HG03342 (cell line): ENCODE results near the gene TNS4.

Experiments
- ATAC-seq: cut with Tn5 transposase; IDR thresholded peaks from one replicate; pipeline ENCODE4 v1.9.1; 2021; ENCODE audit warnings: mild to moderate bottlenecking, moderate library complexity; ENCODE audit not compliant: unreplicated experiment

TNS4 gene

GRCh38 chr17:40475234-40475908, 26.1 kb downstream of the TNS4 start:
- no peak for ATAC-seq

DNA sequence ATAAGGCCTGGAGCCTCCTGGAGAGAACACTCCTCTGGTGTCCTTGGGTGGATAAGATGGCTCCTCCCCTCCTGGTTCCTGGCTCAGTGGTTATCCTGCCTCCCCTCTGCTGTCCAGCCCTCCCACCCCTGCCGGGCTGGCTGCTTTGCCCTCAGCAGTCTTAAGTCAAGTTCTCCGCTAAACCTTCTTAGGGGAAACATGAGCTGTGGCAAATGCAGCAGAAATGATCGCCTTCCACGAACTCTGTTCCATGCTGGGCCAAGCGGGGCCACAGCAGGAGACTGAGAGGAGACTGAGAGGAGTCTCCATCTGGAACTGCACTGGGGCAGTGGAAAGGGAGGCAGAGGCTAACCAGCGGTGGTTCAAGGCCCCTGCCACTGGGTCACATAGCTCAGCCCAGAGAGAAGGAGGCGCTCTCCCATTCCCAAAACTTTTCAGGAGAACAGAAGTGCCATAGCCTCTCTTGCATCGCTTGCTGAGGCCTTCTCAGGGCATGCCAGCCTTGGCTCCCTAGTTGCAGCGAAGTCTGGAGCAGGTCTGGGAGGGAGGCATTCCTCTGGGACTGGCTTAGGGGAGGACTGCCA, 26.9 kb downstream of the TNS4 start:
- ATAC-seq = no peak

- no peak for ATAC-seq
These were observed 27.7 kb downstream of the TNS4 start for GRCh38 chr17:40473573-40474365.

DNA sequence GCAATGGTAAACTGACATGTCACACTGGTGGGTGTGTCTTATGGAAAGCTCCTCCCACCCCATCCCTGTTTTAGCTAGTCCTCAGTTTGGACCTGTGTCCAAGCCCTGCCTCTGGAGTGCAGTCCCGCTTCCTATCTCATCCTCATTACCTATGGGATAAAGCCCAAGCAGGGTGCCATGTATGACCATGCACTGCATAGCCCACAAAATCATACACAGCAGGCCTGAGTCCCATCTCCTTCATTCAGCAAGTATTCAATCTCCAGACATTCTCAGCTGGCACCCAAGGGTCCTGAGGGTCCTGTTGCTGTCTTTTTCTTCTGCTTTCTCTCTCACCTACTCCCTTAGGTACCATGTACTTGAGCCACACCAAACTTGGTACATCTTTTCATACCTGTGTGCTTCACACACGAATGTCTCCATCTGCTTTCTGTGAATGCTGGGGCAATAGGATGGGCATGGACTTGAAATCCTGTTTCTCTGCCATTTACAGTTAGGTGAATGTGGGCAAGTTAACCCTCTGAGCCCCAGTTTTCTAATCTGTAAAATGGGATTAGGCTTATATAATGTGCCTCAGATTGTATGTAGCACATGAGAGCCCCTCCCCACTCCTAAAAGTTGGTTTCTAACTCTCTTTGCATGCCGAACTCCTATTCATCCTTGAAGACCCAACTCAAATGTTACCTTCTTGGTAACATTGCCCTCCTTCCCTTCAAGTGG, 28.5 kb downstream of the TNS4 start:
- ATAC-seq = no peak

DNA sequence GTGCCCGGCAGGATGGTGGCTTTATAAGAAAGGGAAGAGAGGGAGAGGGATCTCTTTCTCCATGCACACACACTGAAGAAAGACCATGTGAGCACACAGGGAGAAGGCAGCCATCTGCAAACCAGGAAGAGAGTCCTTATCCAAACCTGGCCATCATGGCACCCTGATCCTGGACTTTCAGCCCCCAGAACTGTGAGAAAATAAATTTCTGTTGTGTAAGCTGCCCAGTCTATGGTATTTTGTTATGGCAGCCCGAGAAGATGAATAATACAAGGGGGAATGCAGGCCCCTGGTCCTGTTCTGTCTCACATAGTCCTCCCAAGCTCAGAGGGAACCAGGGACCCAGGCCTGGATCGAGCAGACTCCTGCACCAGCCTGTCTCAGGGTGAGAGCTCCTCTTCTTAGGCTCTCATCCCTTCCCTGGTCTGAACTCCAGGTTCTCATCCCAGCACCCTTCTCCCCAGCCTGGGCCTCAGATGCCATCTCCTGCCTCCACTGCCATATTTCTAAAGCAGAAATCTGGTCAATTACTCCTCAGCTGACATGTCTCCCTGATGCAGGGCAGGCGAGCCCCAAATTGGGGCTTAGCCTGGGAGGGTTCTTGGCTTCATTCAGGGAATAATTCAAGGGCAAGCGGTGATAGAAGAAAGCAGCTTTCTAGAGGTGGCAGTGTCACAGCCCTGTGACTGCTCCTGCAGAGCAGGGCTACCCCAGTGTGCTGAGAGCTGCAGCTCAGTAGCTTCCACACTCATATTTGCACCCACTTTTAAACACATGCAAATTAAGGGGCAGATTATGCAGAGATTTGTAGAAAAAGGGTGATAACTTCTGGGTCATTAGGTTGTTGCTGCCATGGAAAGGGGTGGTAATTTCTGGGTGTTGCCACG, 29.3 kb downstream of the TNS4 start:
- ATAC-seq = no peak

DNA sequence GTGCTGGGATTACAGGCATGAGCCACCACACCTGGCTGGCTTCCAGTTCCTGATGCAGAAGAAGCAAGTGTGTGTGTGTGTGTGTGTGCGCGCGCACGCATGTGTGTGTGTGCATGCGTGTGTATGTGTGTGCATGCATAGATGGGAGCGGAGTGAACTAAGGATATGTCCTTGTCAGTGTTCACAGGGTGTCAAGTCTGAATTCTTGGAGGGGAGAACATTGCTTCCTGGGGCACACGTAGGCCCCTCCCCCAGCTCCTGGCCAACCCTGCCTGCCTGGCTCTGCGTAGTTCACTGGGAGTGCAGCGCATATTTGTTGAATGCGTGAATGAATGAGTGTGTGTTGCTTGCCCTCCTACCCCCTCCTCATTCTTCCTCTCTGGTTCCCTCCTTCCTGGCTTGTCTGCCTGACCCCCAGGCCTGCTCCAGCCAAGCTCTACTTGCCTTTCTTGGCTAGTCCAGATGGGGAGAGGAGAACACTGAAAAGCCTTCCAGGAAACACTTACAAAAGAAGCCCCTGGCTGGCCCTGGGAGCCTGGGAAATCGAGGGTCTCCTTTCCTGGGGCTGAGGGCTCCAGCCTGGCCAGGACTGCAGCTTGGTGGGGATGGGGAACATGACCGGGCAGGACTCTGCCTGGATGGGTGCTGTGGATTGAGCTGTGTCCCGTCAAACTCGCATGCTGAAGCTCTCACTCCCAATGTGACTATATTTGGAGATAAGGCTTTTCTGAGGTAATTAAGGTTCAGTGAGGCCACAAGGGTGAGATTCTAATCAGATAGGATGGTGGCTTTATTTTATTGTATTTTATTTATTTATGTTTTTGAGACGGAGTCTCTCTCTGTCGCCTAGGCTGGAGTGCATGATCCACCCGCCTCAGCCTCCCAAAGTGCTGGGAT, 30.2 kb downstream of the TNS4 start:
- no peak for ATAC-seq

- ATAC-seq = no peak
These were observed 31.4 kb downstream of the TNS4 start for GRCh38 chr17:40469805-40470675.

GRCh38 chr17:40468560-40468959, 32.9 kb downstream of the TNS4 start:
- no peak for ATAC-seq

DNA sequence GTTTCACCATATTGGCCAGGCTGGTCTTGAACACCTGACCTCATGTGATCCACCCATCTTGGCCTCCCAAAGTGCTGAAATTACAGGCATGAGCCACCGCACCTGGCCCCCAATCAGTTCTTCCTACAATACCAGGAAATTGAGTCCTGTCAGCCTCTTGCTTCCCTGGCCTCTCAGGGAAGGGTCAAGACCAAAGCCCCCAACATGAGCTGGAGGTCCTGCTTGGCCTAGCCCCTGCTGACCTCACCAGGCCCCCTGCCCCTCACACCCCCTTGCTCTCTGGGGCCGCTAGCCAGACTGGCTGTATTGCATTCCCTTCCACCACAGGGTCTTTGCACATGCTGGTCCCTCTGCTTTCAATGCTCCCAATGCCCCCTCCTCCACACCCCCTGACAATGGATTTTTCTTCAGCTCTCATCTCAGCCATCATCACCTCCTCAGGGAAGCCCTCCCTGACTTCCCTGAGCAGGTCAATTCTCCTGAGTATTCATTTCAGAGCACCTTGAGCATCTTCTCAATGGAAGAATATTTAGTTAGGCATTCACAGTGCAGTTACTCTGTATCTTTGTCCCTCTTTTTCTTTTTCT, 34.0 kb downstream of the TNS4 start:
- ATAC-seq = no peak

DNA sequence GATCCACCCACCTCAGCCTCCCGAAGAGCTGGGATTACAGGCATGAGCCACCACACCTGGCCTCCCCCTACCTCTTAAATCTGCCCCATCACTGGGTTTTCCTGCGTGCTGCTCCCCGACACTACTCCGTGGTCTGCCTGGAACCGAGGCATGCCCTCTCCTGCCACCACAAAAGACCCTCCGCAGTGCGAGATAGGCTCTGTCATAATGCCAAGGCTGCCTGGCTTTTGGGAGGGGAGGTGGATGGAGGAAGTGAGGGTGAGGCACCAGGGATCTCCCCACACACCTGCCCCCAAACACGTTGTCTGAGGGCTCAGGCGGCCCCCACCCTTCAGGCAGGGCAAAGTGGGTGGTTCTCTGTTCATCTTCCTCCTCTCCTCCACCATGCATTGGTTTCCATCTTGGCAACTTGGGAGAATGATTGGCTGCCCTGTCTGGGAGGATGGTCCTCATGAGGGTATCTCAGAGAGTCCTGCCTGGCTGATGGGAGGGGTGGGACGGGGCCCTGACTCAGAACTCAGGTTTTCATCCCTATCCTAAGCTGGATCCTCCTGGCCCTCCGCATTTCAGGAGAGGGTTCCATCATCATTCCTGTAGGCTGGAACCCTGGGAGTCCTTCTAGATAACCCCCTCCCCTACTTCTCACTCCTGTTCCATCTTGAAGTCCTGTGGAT, 35.0 kb downstream of the TNS4 start:
- ATAC-seq = no peak

DNA sequence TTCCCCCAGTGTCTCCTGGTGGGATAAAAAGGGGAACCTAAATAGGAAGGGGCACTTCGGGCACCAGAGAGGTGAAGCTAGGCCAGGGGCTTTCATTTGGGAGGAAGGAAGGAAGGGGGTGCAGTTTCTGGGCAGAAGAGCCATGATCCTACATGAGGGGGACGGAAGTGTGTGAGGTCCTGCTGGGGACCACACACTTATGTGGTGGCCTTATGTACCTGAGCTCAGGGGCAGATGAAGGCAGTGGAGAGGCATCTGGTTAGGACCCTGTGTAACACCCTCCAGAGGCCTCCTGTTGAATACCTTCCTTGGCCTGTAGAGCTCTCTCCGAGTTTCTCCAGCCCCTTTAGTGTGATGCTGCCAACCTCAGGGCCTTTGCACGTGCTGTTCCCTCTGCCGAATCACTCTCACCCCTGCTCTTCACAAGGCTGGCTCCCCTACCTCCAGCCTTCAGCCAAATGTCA, 37.0 kb downstream of the TNS4 start:
- ATAC-seq = no peak

DNA sequence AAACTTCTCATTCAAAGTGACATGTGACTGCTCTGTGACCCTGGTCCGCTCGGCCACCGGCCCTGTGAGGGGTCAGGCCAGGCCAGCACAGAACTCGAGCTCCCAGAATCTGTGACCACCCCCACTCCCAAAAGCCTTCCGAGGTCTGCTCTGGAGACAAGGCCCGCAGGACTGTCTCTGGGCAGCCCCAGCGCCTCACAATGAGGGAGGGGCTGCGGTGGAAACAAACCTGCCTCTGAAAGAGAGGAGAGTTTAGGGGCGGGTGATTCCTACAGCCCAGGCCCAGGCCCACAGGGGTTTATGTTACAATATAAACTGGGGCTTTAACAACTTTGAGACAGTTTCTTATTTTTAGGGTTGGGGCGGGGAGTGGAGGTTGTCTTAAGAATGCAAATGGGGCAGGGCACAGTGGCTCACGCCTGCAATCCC, 38.3 kb downstream of the TNS4 start:
- no peak for ATAC-seq

- no peak for ATAC-seq
These were observed 38.9 kb downstream of the TNS4 start for GRCh38 chr17:40462343-40463121.

- no peak for ATAC-seq
These were observed 39.6 kb downstream of the TNS4 start for GRCh38 chr17:40461732-40462342.

GRCh38 chr17:40460968-40461731, 40.3 kb downstream of the TNS4 start:
- ATAC-seq = no peak

DNA sequence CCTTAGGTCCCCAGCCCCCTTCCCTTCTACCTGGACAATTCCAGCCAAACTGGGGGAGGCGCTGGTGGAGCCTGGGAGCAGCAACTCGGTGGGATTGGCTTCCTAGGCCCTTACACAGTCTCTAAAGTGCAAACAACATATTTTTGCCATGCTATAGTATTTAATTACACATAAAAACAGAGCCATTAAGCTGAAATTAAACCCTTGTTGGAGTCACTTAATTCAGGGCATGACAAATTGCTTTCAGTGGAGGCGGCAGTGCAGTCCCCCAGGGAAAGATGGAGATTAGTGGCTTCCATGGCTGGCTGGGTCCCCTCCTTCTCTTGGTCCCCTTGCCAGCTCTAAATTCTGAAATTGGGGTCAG, 40.8 kb downstream of the TNS4 start:
- ATAC-seq = no peak
